ENCODE results near the gene GDAP2.

The GDAP2 gene

DNA sequence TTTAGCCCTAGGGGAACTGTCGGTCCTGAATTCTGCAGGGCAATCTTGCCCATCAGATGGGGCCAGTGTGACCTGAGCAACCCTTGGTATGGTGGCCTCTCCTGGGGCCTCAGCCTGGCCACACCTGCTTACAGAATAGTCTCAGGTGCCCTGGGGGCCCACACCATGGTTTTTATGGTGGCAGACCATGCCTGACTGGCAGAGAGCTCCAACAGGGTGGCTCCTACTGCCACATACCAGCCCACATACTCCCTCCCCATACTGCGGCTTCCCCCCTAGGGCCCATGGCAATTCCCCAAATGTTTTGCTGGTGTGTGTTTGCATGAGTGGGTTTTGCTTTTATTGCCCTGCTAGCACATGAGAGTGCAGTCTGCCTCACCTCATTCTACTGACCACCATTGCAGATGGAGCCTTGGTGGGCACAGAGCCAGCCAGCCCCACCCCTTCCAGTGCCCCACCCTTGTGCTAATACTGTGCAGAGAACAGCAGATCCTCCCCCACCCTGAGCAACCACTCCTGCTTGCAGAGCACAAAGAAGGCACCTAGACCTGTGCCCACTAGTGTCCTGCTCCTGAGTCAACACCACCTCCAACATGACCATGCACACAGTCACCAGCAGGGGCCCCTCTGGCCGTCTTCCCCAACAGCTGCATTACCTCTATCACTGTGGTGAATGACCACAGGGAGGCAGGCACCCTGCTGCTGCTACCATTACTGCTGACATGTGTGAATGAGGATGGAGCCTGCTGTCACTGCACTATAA is 86.8 kb downstream of the GDAP2 start:
- no peak for DNase-seq (ENCODE audit: low read depth, low spot score)

GRCh38 chr1:117841117-117841650 is 88.2 kb downstream of the GDAP2 start:
- no peak for DNase-seq (ENCODE audit: low read depth, low spot score)

DNA sequence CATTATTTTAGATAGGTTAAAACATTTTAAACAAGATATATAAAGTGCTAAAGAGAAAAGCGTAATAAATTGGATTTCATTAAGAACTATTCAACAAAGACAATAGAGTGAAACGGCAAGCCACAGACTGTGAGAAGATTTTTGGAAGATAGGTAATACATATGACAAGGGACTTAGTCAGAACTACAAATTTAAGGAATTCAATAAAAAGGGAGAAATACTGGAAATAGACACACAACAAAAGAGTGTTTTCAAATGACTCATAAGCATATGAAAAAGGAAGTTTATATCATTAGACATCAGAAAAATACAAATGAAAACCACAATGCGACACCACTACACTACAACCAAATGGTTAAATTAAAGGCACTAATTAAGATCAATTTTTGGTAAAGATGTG is 90.5 kb downstream of the GDAP2 start:
- DNase-seq (ENCODE audit: low read depth, low spot score), result no peak

DNA sequence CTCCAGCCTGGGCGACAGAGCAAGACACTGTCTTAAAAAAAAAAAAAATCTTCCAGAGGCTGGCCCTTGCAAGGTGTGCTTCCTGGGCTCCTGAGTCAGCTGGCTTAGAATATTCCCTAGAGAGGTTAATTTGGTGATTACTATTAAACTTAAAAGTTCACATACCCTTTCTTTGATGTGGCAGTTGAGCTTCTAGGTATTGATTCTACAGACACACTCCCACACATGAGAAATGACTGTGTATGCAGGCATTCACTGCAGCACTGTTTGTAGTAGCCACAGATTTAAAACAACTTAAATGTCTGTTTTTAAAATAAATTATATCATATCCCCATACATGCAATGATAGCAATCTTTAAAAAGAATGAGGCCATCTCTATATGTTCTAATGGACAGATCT is 93.4 kb downstream of the GDAP2 start:
- no peak for DNase-seq (ENCODE audit: low read depth, low spot score)

DNA sequence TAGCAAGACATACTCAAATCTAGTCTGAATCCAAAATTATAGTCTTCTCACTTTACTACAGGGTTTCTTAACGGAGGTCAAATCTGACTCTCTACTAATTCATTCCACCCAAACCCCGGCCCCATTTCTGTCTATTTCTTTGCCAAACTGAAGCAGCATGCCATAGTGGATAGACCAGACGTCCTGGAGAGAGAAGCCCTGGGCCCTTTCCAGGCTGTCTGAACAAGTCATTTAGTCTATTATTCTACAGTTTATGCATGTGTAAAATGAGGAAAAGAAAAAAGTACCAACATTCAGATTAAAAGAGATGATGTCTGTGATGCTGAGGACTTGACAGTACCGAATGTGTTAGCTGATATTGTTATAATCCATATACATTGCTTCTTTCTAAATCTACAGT is 95.0 kb downstream of the GDAP2 start:
- no peak for DNase-seq (ENCODE audit: low read depth, low spot score)

- no peak for DNase-seq (ENCODE audit: low read depth, low spot score)
Measured at GRCh38 chr1:117832453-117832852, 97.0 kb downstream of the GDAP2 start.

GRCh38 chr1:117830222-117830621 is 99.2 kb downstream of the GDAP2 start:
- no peak for DNase-seq (ENCODE audit: low read depth, low spot score)

DNA sequence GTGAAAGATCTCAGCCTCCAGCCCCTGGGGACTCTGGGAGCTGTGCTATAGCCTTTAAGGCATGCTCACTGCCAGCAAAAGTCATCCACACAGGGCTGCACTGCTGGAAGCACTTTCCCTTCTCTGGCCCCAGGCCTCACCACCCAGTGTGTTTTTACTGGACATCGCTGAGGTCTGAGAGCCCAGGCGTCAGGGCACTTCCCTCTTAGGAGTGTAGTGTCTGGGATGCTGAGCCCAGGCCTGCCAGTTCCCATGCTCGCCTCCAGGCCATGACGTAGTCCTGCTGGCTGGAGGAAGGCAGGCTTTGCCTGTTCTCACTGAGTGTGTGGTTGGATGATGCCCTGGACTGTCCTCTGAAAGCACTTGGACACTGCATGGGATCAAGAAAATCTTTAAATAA is 101.2 kb downstream of the GDAP2 start:
- DNase-seq (ENCODE audit: low read depth, low spot score), result no peak

DNA sequence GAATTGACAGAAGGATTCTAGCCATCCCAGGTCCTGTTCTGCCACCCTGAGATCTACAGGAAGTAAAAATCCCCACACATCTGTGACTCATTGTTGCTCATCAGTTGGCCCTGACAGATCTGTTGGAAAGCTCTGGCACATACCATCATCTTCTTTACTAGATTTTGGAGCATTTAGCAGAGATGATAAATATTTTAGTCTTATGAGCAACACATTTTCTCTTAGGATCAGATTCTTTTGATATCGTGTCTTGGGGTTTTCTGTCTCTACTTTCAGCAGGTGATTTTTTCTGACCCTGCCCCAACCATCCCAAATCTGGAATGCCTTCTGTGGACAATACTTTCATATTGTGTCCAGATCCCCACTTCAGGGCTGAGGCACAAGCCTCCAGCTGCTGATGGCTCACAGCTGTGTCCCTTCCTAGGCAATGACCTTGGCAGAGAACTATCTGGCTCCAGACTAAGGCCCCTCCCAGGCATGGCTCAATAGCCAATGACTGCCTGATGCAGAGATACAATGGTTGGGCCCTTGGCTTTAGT is 102.8 kb downstream of the GDAP2 start:
- no peak for DNase-seq (ENCODE audit: low read depth, low spot score)

DNA sequence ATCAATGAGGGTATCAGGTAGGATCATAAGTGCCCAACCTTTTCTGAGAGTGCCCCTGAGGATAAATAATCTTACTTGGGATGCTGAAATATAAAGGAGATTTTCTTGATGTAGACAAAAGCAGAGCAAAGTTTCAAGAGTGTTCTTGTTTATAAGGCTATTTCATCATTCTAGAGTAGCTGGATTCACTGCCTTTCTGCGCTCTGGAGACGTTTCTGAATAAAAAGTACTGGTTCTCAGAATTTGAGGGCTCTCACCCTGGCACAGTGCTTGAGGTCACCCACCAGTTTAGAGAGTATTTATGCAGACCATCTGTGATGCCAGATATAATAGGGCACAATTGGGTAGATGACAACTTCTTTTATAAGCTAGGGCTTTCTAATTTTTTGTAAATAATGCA is 103.3 kb downstream of the GDAP2 start:
- DNase-seq (ENCODE audit: low read depth, low spot score), result no peak

DNA sequence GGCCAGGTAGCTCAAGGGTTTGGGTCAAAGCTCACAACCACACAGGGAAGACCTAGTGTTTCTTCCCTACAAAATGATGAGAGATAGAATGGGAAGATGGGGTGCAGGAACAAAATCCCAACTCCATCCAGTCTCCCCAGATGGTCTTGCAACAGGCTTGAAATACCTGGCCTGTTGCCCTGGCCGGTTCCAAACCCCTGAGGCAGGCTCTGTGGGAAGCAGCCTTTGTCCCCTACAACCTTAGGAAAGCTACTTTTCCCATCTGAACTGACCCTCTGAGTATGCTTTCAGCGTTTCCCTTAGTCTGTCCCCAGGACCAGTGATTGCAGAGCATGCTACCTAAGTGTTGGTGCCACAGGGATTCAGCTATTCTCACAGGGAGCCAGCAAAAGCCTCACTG is 104.0 kb downstream of the GDAP2 start:
- DNase-seq (ENCODE audit: low read depth, low spot score), result no peak

- DNase-seq (ENCODE audit: low read depth, low spot score), result no peak
Measured at GRCh38 chr1:117824616-117825015, 104.8 kb downstream of the GDAP2 start.

DNA sequence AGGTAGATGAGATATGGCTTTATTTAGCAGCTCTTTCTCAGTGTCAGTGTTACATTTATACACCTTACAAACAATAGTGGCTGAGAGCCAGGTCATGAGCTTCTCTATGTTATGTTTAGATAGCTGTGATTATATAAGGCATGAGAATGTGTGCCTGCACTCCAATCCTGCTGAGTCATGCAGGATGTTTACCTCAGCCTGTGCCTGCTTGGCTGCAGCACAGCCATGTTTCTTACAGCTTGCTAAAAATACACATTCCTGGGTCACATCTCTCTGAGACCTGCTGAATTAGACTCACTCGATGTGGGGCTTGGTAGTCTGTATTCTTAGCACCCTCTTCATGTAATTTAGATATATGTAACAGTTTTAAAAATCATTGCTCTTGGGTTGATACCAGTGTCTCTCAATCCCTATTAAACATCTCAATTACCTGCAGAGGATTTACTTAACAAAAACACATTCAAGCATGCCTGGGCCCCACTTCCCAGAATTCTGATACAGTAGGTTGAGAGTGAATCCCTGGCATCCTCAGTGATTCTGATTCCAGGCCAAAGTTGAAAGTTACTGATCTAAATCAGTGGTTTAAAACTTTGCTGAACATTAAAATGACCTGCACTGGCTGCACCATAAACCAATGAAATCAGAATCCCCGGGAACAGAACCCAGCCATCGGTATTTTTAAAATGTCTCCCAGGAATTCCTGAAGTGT is 107.5 kb downstream of the GDAP2 start:
- no peak for DNase-seq (ENCODE audit: low read depth, low spot score)

DNA sequence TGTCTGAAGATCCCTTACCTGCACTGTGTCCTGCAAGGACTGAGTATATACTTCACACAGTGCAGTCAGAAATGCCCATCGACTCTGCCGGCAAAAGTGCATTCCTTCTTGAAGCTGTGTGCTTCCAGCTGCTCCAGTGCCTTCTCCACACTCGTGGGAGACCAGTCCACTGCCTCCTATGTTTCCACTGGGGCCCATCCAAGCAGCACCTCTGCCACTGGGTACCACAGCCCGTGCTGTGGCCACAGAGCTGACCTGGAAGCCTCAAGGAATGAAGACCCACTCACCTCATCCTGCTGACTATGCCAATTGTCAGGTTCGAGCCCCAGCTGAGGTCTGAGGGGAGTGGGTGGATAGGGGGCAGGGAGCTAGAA is 108.1 kb downstream of the GDAP2 start:
- no peak for DNase-seq (ENCODE audit: low read depth, low spot score)

- no peak for DNase-seq (ENCODE audit: low read depth, low spot score)
Measured at GRCh38 chr1:117820694-117821381, 108.6 kb downstream of the GDAP2 start.

DNA sequence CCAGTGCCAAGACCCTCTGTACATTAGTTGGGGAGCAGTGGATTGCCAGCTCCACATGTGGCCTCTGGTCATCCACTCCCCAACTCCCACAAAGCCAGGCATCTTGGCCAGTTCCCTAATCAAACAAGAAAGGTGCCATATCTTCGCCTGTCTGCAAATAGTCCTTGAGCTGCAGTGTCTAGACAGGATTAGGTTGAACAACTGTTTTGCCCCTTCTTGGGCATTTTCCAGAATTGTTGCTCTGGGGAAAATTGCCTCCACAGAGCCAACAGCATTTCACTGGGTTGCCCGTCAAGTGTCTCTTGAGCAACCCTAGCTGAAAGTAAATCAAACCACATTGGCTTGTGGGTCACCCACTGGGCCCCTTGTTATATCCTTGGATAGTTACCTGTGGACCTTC is 109.3 kb downstream of the GDAP2 start:
- DNase-seq (ENCODE audit: low read depth, low spot score), result no peak

- no peak for DNase-seq (ENCODE audit: low read depth, low spot score)
Measured at GRCh38 chr1:117819301-117819700, 110.1 kb downstream of the GDAP2 start.

- no peak for DNase-seq (ENCODE audit: low read depth, low spot score)
Measured at GRCh38 chr1:117818456-117818855, 111.0 kb downstream of the GDAP2 start.

DNA sequence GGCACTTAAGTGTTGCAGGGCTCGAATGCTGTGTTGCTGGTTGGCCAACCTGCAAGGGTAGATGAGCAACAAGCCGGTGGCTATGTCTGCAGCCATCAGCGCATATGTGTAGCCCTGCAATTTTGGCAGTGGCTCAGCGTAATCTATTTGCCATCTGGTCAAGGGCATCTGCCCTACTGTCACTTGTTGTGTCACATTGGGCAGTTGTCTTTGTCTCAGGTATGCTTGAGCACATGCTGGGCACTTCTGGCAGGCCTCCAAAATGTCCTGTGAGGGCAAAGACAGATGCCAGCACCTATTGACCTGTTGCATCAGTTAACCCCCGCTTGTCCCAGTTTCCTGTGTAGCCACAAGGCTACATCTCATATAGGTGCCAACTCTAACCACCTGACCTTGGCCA is 111.8 kb downstream of the GDAP2 start:
- no peak for DNase-seq (ENCODE audit: low read depth, low spot score)

- no peak for DNase-seq (ENCODE audit: low read depth, low spot score)
Measured at GRCh38 chr1:117815926-117816325, 113.5 kb downstream of the GDAP2 start.

DNA sequence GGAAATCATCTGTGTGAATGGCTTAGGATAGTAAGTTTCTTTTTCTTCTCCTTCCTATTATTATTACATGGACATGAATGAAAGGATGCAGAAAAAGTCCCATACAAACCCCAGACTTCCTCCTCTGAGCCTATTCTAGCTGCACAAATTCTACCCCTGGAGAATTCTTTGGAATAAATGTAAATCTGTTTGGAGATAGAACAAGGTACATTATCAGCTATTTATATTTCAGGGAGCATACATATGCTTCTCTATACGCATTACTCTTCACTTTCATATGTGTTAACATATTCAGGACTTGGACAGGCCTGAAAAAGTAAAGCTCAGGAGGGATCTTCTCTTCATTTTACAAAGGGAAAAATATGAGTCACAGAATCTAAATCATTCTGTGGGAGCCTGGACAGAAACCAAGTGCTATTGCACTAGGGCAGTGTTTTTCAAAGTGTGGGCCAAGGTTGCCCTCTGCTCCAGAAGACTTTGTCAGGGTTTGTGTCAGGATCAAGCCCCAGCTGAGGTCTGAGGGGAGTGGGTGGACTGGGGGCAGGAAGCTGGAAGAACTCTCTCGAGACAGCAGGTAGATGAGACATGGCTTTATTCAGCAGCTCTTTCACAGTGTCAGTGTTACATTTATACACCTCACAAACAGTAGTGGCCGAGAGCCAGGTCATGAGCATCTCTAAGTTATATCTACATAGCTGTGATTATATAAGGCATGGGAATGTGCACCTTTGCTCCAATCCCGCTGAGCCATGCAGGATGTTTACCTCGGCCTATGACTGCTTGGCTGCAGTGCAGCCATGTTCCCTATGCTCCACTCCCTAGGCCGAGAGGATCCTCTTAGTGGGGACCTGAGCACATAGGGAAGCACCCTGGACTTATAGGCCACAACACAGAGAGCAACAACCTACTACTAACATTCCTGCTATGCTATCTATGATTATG is 114.3 kb downstream of the GDAP2 start:
- DNase-seq (ENCODE audit: low read depth, low spot score), result no peak
